GM21529 (cell line): Measurements from ENCODE around the gene PARD3.

Experiments used
- ATAC-seq: cut with Tn5 transposase; IDR thresholded peaks from one replicate; pipeline ENCODE4 v1.9.1; 2021; ENCODE audit not compliant: unreplicated experiment

Gene PARD3

DNA sequence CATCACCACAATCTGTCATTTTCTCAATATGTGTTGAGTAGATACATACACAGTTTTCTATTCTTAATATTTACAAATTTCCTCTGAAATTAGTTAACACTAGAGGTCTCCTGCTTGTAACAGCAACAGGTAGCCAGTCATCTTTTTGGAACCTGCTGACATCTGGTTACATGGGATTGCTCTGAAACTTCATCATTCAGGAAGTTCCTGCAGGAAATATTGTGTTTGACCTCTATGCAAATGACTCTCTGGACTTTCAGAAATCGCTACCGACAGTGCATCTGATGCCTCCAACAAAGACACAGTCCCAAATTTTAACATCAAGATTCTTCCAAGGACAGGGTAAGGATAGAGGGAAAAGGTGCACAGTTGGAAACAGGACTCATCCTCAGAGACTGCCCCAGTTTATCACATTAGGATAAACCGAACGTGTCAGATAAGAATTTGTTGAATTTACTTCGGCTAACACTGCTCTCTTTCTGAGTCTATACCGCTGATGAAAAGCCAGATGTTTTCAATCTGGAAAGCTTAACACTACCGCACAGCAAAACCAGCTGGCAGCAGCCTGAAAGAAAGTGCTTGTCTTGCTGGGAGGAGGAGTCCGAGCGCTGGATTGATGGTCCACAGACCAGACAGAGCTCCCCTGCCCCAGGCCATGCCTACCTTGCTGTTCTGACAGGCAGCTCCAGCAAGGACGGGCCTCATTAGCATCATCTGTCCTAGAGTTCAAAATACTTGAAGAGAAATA, 633.4 kb downstream of the PARD3 start:
- no peak for ATAC-seq

GRCh38 chr10:34180749-34181148, 634.3 kb downstream of the PARD3 start:
- ATAC-seq = no peak

- no peak for ATAC-seq
Measured at GRCh38 chr10:34179280-34179679, 635.8 kb downstream of the PARD3 start.

DNA sequence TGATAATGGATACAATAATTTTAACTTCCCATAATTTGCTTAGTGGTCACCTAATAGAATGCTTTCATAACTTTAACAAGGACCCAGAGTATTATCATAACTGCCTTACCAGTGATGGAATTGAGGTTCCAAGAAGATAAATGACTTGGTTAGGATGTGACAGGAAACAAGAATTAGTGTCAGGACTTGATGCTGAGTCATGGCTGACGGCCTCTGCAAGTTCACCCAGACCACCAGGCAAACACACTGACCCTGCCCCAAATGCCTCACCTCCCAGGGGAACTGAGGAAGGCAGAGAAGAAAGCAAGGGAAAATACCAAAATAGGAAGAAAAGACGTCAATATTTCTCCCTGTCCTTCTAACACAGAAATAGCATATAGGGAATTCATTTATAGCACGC, 636.3 kb downstream of the PARD3 start:
- no peak for ATAC-seq

DNA sequence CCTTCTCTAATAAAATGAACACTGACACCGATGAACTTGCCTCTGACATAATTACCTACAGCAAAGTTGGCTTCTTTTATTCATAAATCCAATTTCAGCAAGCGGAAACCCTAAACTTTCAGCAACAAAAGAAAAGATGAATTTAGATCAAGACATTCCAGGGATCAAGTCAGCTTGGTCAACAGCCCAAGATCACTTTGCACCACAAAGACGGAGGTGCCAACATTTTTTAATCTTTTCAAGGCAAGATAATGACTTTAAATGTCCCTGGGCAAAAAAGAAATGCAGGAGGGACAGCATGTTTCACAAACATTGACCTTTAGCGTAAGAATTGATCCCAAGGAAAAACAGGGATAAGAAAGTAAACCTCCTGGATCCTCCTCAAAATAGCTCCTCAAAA, 636.9 kb downstream of the PARD3 start:
- ATAC-seq = no peak

- no peak for ATAC-seq
Measured at GRCh38 chr10:34177445-34177844, 637.7 kb downstream of the PARD3 start.

DNA sequence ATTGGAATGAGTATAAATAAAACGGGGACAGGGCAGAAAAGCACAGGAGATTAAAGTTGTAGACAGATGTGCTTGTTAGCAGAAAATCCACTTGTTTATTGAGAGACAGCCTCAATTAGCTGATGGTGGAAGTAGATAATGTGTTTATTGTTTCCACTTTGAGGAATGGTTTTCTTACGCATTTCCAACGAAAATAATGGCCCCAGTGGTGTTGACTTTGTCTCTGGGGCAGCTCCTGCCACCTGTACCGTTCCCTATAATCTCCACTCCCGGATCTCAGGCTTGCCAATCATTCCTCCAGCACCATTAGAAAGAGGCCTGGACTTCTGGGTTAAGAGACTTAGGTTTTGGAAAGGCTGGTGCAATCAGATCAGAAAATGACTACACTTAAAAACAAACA, 638.7 kb downstream of the PARD3 start:
- no peak for ATAC-seq

DNA sequence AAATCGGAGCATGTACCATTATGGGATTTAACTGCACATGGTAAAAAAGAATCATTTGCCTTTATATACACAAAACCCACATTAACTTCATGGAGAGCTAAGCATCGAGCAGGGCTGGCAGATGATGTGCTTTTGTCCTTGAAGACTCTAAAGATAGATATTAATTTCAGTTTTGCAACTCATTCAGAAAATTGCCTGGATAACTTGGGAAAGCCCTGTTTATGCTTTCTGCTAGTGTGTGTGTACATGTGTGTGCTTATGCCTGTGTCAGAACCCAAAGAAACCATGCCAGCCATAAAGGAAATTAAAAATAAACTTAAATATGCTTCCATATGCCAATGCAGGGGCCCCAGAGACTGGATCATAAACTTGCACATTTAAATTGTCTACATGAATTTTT, 640.0 kb downstream of the PARD3 start:
- ATAC-seq = no peak

DNA sequence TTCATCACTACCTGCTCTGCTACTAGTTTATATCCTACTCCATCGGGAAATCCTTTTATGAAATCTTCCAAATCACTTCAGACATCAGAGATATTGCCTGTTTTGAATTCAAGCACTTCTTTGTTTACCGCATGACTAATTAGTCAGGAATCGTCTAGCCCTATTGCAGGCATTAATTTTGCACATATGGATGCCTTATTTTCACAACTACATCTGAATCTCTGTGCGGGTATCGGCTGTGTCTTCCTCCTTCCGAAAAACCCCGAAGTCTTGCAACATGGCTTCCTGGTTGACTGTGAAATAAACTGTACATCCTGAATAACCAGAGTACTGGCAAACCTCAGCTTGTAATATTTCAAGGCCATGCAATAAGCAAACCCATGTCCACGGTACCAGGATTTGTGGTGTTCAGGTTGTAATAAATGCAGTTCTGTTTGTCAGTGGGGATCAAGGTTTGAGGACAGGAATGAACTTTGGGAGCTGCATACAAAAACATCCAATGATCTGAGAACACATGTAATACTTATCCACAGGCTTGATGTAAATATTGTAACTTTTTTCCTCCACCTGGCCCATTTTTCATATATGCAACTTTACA, 642.1 kb downstream of the PARD3 start:
- no peak for ATAC-seq

DNA sequence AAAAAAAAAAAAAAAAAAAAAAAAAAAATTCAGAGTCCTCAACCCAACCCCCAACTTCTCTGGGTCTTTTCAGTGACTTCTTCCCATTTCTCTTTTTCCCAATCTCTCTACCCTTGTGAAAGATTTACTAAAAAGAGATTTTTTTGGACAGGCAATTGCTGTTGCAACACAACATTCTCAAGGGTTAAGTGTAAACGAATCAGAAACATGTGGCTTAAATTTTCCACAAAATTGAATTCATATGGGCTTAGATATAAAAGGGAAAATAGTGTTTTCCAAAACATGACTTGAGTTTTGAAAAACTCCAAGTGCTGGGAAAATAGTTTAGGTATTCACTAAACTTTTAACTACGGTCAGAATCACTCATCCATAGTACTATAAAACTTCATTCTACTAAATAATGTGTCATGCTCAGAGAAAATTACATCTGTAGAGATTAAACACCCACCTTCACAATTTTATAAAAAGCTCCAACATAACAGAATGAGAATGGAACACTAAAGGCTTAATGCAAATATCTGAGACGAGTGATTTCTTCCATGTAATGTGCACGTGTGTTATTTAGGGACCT, 643.1 kb downstream of the PARD3 start:
- no peak for ATAC-seq

DNA sequence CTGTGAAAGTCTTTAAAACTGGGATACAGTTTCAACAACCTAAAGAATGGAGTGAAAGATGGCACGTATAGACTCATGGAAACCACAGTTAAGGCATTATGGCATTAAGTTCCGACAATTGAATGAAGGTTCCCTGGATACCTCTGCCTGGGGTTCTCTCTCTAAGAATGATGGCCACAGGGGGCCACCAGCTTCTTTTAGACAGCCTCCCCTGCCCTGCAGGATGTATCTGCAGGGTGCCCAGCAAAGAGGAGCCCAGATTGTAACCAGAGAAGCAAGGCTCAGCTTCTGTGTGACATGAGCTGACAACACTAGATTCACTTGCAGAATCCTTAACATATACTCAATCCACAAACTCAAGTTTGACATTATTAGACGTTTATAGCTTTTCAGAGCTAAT, 645.4 kb downstream of the PARD3 start:
- ATAC-seq = no peak

GRCh38 chr10:34169131-34169530, 646.0 kb downstream of the PARD3 start:
- no peak for ATAC-seq

- ATAC-seq = no peak
Measured at GRCh38 chr10:34168439-34168838, 646.7 kb downstream of the PARD3 start.

GRCh38 chr10:34166823-34167222, 648.3 kb downstream of the PARD3 start:
- ATAC-seq = no peak

DNA sequence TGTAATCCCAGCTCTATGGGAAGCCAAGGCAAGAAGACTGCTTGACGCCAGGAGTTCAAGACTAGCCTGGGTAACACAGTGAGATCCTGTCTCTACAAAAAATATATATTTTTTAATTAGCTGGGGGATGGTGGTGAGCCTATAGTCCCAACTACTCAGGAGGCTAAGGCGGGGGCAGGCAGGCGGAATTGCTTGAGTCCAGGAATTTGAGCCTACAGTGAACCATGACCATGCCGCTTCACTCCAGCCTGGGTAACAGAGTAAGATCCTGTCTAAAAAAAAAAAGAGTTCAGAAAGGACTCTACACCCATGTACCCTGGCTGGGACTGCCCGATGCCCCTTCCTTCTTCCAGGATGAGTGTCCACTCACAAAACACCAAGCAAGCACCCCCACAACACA, 648.7 kb downstream of the PARD3 start:
- ATAC-seq = no peak

DNA sequence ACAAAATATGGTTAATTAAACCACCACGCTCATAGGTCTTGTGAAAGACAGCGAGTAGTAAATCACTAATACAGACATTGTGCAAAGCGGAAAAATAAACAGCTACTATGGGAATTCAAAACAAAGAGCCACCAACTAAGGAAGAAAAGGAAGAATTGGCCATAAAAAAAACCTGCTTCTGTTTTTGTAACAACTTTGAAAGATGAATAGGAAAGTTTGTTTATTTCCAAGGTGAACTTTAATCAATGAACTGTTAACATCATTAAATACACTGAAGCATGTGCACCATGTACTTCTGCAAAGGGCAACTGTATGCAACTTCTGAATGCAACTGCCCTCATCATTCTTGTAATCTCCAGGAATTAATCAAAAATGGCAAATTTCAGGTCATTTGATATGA, 651.1 kb downstream of the PARD3 start:
- ATAC-seq = no peak

DNA sequence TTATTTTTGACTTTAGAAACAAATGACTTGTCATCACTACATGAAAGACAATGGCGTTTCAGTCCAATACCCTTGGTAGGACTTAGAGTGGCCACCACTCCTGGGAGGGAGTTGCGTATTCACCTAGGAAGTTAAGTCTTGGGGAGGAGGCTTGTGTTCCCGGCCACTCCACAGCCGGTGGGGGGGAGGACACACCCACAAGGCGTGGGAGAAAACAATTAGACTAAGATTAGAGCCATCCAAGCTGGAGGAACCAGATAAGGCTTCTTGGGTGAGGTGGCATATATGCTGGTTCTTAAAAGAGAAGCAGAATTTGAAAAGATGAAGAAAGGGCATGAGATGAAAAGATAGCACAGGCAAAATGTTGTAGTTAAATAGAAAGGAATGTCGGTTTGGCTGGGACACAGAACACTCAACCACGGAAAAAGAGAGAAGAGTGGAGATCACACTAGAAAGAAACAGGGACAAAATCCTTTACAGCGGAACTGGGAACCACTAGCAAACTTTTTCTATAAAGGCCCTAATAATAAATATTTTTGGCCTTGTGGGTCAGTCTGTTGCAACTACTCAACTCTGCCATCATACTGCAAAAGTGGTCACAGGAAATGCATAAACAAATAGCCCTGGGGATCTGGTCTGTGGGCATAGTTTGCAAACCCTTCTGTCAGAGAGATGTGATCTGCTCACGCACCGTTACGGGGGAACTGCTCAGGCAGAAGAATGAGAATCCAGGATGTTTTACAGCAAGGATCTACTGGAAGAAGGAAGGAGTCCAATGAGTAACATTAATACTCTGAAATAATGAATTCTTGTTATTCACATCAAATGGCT, 651.8 kb downstream of the PARD3 start:
- no peak for ATAC-seq

DNA sequence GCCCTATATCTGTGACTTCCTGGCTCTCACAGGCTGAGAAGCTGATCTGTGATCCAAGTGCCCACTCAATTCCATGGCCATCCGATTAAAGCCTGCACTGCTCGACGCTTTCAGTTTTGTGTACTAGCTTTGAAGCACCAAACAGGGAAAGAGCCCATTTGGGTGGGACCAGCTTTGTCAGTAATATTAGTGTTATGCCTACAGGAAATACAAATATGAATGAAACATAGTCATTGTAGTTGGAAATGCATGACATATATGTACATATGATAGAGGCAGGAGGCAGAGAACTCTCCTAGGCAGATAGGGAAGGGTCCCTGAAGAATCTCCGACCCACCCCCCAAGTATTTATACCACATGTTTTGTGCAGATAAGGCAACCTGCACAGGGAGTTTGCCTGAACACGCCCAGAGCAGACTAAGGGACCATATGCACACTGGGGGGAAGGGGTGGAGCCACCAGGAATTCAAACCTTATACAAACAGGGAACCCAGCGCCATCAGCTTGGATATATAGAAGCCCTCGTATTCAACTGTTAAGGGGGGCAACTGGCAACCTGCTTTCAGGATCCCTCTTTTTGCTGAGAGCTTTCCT, 653.2 kb downstream of the PARD3 start:
- no peak for ATAC-seq

GRCh38 chr10:34160595-34160994, 654.5 kb downstream of the PARD3 start:
- ATAC-seq = no peak

- no peak for ATAC-seq
Measured at GRCh38 chr10:34157501-34157900, 657.6 kb downstream of the PARD3 start.

DNA sequence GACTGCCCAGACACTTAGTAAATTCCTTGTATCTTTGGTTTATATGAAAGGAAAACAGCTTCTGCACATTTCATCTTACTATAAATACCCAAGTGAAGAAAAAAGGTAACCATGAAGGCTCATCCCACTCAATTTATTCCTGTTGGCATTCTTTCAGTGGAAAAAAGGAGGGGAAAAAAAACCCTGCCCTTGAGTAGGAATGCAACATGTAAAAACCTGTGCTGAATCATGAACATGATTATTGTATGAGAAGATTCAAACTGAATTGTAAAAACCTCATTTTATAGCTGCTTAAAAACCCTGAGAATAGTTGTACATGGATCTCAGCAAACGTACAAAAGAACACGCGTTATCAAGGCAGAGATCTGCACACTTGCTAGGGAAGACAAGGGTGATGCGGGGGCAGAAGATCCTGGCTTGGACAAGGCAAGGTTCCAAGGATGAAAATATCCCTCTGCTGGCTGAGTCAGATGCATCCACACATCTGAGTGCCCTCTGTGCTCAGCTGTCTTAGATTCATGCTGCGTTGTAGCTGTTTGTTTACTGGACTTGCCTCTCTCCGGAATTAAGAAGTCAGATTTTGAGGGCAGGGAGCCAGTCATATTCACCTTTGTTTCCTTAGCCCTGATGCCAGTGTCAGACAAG, 658.2 kb downstream of the PARD3 start:
- no peak for ATAC-seq
